CD4-positive, CD25-positive, alpha-beta regulatory T cell (primary cell): ENCODE measurements around the gene SNRNP200. TPM values are rescaled to one million over a fixed set of nuclear protein-coding genes. Genes with fewer than 3 reads are reported as not detected.
"Not testable (repeated sequence)": the region's sequence is repeated elsewhere in the genome, so short reads cannot be mapped to it uniquely, and the experiment has no call there.

Source experiments
- ATAC-seq, 2 donors: fragments of 150-1000 bp; cut with Tn5 transposase; one replicate each; pipeline ENCODE4 v1.10.0; 2021; ENCODE audit warnings: low read depth in 2 of 2, moderate number of reproducible peaks in 2 of 2, moderate library complexity in 1 of 2
- DNase-seq, 3 donors: peaks; one replicate each; pipeline versions ENCODE4 v3.0.0 to v3.0.0-alpha.2; 2012 to 2022; ENCODE audit warnings: mixed read lengths in 1 of 3
- H3K27ac ChIP-seq: one replicate; pipeline ENCODE4 v1.7.0; 2013; ENCODE audit warnings: mild to moderate bottlenecking, low read length; ENCODE audit not compliant: insufficient read depth, poor library complexity, severe bottlenecking
- H3K27me3 ChIP-seq: one replicate; pipeline ENCODE4 v1.7.0; 2013; ENCODE audit warnings: low read length; ENCODE audit not compliant: control insufficient read depth, insufficient read depth
- H3K36me3 ChIP-seq: one replicate; pipeline ENCODE4 v1.7.0; 2013; ENCODE audit warnings: mild to moderate bottlenecking, low read length, moderate library complexity; ENCODE audit not compliant: control insufficient read depth, insufficient read depth
- H3K4me1 ChIP-seq: 2 replicates; pipeline ENCODE4 v1.7.0; 2013; ENCODE audit warnings: mild to moderate bottlenecking, low read length; ENCODE audit not compliant: insufficient read depth, control insufficient read depth, poor library complexity, severe bottlenecking
- H3K4me3 ChIP-seq: one replicate; pipeline ENCODE4 v1.7.0; 2013; ENCODE audit warnings: low read depth, mild to moderate bottlenecking, low read length, moderate library complexity
- H3K9me3 ChIP-seq, 2 experiments: 1 replicate in 1 of 2; 2 replicates in 1 of 2; pipeline ENCODE4 v1.7.0; 2013; ENCODE audit warnings: low read length in 2 of 2, mild to moderate bottlenecking in 1 of 2, moderate library complexity in 1 of 2; ENCODE audit not compliant: control insufficient read depth in 2 of 2
- H3K27ac Mint-ChIP-seq, 3 donors: one replicate each; pipeline ENCODE4 v1.8.0; 2020 to 2022; ENCODE audit warnings: mild to moderate bottlenecking in 3 of 3, mixed read lengths in 3 of 3, moderate library complexity in 2 of 3
- H3K27me3 Mint-ChIP-seq: one replicate; pipeline ENCODE4 v1.8.0; 2022; ENCODE audit warnings: mild to moderate bottlenecking, mixed read lengths
- H3K36me3 Mint-ChIP-seq: one replicate; pipeline ENCODE4 v1.8.0; 2020; ENCODE audit warnings: mixed read lengths
- H3K4me1 Mint-ChIP-seq, 4 donors: one replicate each; pipeline ENCODE4 v1.8.0; 2020 to 2022; ENCODE audit warnings: mixed read lengths in 4 of 4, mild to moderate bottlenecking in 1 of 4
- H3K4me3 Mint-ChIP-seq, 4 donors: one replicate each; pipeline ENCODE4 v1.8.0; 2020 to 2022; ENCODE audit warnings: mild to moderate bottlenecking in 4 of 4, mixed read lengths in 4 of 4, moderate library complexity in 3 of 4
- H3K9me3 Mint-ChIP-seq, 7 donors: one replicate each; pipeline ENCODE4 v1.8.0; 2020 to 2022; ENCODE audit warnings: mixed read lengths in 7 of 7, mild to moderate bottlenecking in 3 of 7, moderate library complexity in 2 of 7
- polyA plus RNA-seq, 4 donors: library from polyadenylated mRNA; unstranded; fragments of 300-500 nt; fragmentation: Illumina TruSeq; gene quantifications; one replicate each; pipeline ENCODE4 v1.2.3, GENCODE V29; 2021
- total RNA-seq: library from RNA; stranded (reverse); gene quantifications from one replicate; pipeline ENCODE4 v1.2.3, GENCODE V29; 2022

The SNRNP200 gene
- total and polyA plus RNA-seq, 5 donors from 2014 or later, result 67.4 to 295 (median 88.0) TPM

DNA sequence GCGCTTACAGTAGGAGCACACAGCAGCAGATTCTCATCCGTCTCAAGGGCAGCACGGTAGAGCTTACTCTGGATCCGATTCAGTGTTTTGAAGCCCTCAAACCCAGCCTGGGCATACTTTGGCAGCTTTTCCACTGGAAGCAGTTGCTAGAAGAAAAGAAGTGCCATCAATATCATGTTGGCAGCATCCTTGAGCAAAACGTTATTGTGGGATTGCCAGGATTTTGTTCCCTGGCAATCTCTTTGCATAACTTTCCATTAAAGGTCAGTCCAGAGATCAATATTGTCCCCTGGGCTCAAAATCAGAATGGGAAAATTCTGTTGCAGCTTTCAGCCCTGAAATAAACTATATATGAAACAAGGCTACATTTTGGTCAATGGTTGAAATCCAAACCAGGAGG lies 8.4 kb downstream of the SNRNP200 start:
- Mint-ChIP-seq H3K9me3 (no peaks in the 10 kb centered on the region), H3K4me1 (peaks cover 8 to 27% (median 21%) of the 10 kb centered on the region in 4 donors), H3K27ac (no peak overlapping the region), H3K27me3 (no peaks in the 10 kb centered on the region), H3K36me3 (peaks cover 68% of the 10 kb centered on the region), H3K4me3 (peak overlapping the region in 1 of 4 donors; percentile 33)
- peaks cover 8% of the 10 kb centered on the region for H3K4me1 ChIP-seq
- H3K4me3 ChIP-seq, result no peak overlapping the region
- peaks cover 98% of the 10 kb centered on the region for H3K36me3 ChIP-seq
- no peaks in the 10 kb centered on the region for H3K27me3 ChIP-seq
- ATAC-seq (no peak), DNase-seq (no peak)
- H3K27ac ChIP-seq, result no peak overlapping the region
- H3K9me3 ChIP-seq, result no peaks in the 10 kb centered on the region

DNA sequence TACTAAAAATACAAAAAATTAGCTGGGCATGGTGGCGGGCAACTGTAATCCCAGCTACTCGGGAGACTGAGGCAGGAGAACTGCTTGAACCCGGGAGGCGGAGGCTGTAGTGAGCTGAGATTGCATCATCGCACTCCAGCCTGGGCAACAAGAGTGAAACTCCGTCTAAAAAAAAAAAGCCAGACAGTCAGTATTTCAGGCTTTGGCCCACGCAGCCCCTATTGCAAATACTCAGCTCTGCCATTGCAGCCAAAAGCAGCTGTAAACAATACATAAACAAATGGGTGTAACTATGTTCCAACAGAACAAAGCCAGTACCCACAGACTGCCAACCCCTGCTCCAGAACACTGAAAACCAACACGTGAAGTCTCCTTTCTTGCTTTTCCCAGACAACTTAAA lies 11.1 kb downstream of the SNRNP200 start:
- not testable (repeated sequence) for H3K9me3 Mint-ChIP-seq, H3K27ac Mint-ChIP-seq, H3K27me3 ChIP-seq, DNase-seq, ATAC-seq, H3K27ac ChIP-seq, H3K9me3 ChIP-seq, H3K4me1 ChIP-seq, H3K4me3 Mint-ChIP-seq, H3K27me3 Mint-ChIP-seq, H3K4me3 ChIP-seq
- peaks cover 99% of the 10 kb centered on the region for H3K36me3 ChIP-seq
- peaks cover 0 to 13% (median 6%) of the 10 kb centered on the region in 4 donors for H3K4me1 Mint-ChIP-seq
- peaks cover 75% of the 10 kb centered on the region for H3K36me3 Mint-ChIP-seq

DNA sequence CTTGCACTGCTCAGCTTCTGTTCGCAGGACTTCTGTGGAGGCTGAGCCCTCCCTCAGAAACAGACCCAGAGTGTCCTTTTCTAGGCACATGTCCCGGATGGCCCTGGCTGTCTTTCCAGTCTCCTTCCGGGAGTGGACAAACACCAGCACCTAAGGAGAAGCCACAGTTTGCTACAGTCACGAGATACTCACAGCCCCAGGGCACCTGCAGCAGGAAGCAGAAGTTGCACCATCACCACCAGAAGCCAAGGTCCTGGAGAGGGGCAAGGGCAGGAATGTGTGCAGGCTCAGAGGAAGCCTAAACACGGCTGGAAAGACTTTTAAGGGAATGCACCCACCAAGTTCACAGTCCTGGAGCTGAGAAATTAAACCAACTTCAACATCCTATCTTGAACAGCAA lies 13.6 kb downstream of the SNRNP200 start:
- H3K27me3 ChIP-seq, result no peaks in the 10 kb centered on the region
- H3K36me3 ChIP-seq, result peaks cover 99% of the 10 kb centered on the region
- Mint-ChIP-seq H3K4me3 (no peak overlapping the region), H3K27me3 (no peaks in the 10 kb centered on the region), H3K27ac (no peak overlapping the region), H3K4me1 (peaks cover 0 to 5% (median 2%) of the 10 kb centered on the region in 4 donors), H3K36me3 (peaks cover 74% of the 10 kb centered on the region), H3K9me3 (no peaks in the 10 kb centered on the region)
- H3K9me3 ChIP-seq, result no peaks in the 10 kb centered on the region
- no peak overlapping the region for H3K27ac ChIP-seq
- no peaks in the 10 kb centered on the region for H3K4me1 ChIP-seq
- no peak overlapping the region for H3K4me3 ChIP-seq
- ATAC-seq, result no peak
- DNase-seq, result no peak

DNA sequence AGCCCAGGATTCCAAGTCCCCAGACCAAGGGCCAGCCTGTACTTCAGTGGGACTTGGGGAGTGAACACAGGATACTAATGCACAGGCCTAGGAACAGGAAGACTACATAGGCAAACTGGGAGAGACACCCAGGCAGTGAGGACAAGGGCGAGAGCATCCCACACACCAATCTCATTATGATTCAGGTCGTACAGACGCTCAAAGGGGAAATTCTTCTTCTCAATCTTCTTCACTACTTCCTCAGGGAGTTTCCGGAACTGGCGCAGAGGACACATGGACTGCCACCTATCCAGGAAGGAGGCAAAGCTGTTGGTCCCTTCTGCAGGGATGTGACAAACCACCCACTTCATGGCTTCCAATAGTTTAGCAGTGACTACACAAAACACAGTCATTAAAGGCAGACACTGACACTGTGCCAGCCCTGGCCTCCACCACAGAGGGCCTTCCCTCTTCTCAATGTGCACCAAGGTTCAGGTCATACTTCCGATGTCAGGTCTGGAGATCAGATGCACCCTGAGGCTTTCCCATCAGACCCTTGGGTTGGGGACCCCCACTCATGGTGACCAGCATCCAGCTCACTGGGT lies 18.0 kb downstream of the SNRNP200 start:
- no peak for DNase-seq
- Histone ChIP-seq H3K27me3 (no peaks in the 10 kb centered on the region), H3K27ac (no peak overlapping the region), H3K4me1 (no peaks in the 10 kb centered on the region), H3K36me3 (peaks cover 99% of the 10 kb centered on the region), H3K9me3 (no peaks in the 10 kb centered on the region), H3K4me3 (no peak overlapping the region)
- ATAC-seq, result no peak
- Mint-ChIP-seq H3K4me1 (peaks cover 0 to 4% (median 0%) of the 10 kb centered on the region in 4 donors), H3K36me3 (peaks cover 60% of the 10 kb centered on the region), H3K4me3 (peak overlapping the region in 1 of 4 donors; percentile 32), H3K27me3 (no peaks in the 10 kb centered on the region), H3K9me3 (no peaks in the 10 kb centered on the region), H3K27ac (peak overlapping the region in 1 of 3 donors; percentile 52)

DNA sequence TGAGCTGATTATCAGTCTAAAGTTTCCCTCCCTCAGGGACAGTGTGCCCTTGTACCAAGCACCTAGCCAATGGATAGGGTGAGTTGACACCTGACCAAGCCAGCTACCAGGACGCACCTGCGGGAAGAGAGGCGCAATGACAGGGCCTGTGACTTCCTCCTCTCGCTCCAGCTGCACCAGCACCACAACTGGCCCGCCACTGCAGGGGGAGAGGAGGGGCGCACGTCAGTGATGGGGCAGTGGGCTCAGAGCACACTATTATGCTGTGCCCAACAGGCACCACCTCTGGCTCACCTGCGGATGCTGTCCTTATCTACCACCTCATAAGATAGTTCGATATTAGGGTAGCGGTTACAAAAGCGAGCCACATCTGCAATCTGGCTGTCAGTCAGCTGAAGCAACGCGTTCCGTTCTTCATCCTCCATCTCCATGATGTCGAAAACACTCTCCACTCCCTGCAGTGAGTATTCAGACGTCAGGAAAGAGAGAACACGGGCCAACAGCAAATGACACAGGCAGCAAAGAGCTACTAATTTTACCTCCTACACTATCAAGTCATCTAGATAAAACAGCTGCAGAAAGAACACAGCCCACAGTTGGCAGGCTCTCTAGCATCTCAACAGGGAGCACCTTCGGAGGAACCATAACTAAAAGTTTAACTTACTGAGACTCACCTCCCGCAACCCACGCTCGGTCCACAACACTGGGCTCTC lies 28.4 kb downstream of the SNRNP200 start:
- Histone ChIP-seq H3K27me3 (no peaks in the 10 kb centered on the region), H3K4me3 (no peak overlapping the region), H3K27ac (no peak overlapping the region), H3K9me3 (no peaks in the 10 kb centered on the region), H3K4me1 (no peaks in the 10 kb centered on the region), H3K36me3 (peaks cover 79% of the 10 kb centered on the region)
- ATAC-seq, result no peak
- Mint-ChIP-seq H3K27me3 (no peaks in the 10 kb centered on the region), H3K9me3 (no peaks in the 10 kb centered on the region), H3K36me3 (peaks cover 59% of the 10 kb centered on the region), H3K4me3 (no peak overlapping the region), H3K27ac (no peak overlapping the region), H3K4me1 (peaks cover 0 to 2% (median 0%) of the 10 kb centered on the region in 4 donors)
- DNase-seq, result no peak

DNA sequence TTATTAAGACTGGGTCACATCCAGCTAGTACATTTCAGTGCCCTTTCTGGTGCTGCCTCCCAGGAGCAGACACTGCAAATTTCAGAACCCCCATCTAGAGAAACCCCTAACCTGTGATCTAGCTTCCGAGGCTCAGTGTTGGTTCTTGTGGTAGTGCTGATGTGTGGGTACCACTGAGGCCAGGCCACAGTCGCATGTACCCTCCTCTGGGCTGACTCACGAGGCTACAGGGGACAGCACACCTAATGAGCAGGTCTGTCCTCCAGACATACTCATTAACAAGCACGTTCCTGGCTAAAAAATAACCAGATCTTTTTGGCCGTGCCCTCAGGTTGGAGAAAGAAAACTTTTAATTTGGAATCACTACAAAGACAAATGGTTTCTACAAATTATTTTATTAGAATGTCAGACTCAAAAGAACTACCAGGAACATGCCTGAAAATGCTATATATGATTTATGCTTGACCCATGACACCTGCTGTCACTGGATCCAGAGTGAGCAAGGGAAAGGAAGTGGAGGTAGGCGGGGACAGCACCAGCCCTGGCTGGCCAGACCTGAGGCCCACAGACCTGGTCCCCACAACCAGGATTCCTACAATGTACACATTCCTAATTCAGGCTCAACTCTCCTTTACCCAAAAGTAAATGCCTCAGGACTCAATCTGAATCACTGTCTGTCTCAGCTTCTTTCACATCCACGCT lies 30.8 kb downstream of the SNRNP200 start:
- peaks cover 71% of the 10 kb centered on the region for H3K36me3 ChIP-seq

DNA sequence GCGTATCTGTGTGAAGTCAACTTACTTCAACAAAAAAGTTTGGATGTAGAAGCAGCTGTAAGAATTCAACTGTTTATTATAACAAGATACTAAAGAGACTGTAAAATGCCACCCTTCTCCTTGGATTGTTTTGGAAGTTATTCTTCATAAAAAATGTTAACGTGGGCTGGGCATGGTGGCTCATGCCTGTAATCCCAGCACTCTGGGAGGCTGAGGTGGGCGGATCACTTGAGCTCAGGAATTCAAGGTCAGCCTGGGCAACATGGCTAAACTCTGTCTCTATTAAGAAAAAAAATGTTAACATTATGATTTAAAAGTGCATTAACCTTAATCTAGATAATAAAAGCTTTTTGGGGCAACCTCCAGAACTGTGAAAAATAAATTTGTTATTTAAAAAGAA lies 31.6 kb downstream of the SNRNP200 start:
- DNase-seq (no peak), ATAC-seq (no peak)
- Histone ChIP-seq H3K9me3 (no peaks in the 10 kb centered on the region), H3K4me1 (no peaks in the 10 kb centered on the region), H3K36me3 (peaks cover 71% of the 10 kb centered on the region), H3K4me3 (no peak overlapping the region), H3K27me3 (no peaks in the 10 kb centered on the region), H3K27ac (no peak overlapping the region)
- Mint-ChIP-seq H3K4me1 (peaks cover 0 to 8% (median 3%) of the 10 kb centered on the region in 4 donors), H3K9me3 (no peaks in the 10 kb centered on the region), H3K27me3 (no peaks in the 10 kb centered on the region), H3K27ac (no peak overlapping the region), H3K36me3 (peaks cover 63% of the 10 kb centered on the region), H3K4me3 (no peak overlapping the region)

More for the DNA sequence above, 30.8 kb downstream of the SNRNP200 start:
- ATAC-seq (no peak), DNase-seq (no peak)
- Mint-ChIP-seq H3K36me3 (peaks cover 69% of the 10 kb centered on the region), H3K9me3 (no peaks in the 10 kb centered on the region), H3K4me3 (peak overlapping the region in 1 of 4 donors; percentile 19), H3K4me1 (peaks cover 0 to 8% (median 3%) of the 10 kb centered on the region in 4 donors), H3K27me3 (no peaks in the 10 kb centered on the region), H3K27ac (no peak overlapping the region)
- Histone ChIP-seq H3K27me3 (no peaks in the 10 kb centered on the region), H3K4me1 (no peaks in the 10 kb centered on the region), H3K27ac (peak overlapping the region; percentile 20), H3K9me3 (no peaks in the 10 kb centered on the region), H3K4me3 (no peak overlapping the region)
